Measurements from ENCODE around the gene PHF23.
A peak's percentile ranks its signal among the peaks of the same experiment; 100 is the strongest.

The PHF23 gene

DNA sequence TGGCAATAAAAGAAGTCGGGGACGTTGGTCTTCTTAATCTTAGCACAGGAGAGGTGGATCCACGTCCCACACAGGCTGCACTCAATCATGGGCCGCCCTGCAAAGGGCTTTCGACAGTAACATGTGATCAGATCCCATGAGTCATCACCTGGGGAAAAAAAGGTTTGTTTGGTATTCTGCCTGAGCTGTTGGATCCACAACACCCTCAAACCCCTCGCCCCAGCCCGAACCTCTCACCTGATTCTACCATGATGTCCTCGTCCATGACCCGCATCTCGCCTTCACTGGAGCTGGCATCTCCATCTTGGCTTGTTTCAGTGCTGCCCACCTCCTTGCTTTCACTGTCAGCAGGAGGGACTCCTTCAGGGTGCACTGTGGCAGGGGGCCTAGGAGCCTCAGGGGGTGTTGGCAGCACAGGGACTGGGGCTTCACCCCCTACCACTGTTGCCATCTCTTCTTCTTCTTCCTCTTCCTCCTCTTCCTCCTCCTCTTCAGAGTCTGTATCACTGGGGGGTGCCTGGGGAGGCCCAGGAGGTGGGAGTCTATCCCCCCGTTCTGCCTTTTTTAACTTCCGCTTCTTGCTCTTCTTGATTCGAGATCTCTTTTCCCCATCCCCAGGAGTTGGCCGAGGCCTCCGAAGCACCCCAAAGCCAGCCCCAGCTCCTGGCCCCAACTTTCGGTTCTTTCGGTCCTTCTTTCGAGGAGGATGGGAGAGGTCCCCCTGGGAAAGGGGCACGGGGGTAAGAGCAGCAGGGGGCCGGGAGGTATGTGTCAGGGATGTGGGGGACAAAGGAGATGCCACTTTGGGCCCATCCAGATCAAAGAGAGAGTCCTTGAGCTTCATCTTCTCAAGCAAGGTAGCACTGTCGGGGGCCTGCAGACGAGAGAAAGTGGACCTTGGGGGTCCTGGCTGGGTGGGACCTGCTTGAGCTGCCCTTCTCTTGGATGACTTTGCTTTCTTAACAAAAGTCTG, 3.3 kb downstream of the PHF23 start:
- Mint-ChIP-seq H3K4me1 (ENCODE audit: low read depth) (peaks cover 69% of the 10 kb centered on the region), H3K27me3 (no peaks in the 10 kb centered on the region), H3K9me3 (no peaks in the 10 kb centered on the region), H3K4me3 (peak overlapping the region; percentile 95), H3K36me3 (ENCODE audit: low read depth) (peaks cover 46% of the 10 kb centered on the region), H3K27ac (peak overlapping the region; percentile 70)

DNA sequence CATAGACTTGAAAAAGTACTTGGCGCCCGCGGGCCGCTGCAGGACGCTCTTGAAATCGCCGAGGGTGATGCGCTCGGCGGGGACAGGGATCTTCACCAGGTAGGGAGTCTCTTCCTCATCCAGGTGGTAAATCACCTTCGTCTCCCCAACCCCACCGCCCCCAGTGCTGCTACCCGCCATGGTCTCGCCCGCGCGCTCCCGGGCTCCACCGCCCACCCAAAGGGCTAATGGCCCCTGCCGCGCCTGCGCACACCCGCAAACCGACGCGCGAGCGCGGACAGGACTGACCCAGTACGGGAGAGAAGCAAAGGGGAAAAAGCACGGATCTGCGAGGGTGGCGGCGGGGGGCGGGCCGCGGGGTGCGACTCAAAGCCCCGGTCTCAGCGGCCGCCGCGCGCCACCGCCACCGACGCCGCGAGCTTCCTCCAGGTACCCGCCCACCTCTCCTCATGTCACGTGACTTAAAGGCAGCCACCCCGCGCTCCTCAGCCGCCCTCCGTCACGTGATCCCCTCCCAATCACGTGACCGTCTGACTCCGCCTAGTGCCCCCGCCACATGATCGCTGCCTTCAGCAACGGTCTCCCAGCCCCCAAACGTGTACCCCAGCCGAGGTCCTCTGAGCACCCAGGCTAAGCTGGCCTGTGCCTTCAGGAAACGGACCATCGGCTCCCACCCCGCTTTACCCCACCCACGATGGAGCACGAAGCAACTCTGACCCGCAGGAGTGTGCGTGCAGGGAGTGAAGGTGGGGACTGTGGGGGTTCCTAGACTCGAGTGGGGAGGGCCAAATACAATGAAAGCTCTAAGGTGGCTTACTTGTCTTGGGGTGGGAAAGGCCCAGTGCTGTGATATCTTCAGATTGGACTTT, 4.9 kb downstream of the PHF23 start, which contains the start of gene DVL2:
TSS of gene DVL2 (minus strand) at position 435 of the 869 bp plus-strand sequence. CDS start at position 180, 255 bp downstream.
- Mint-ChIP-seq H3K9me3 (no peaks in the 10 kb centered on the region), H3K27me3 (no peaks in the 10 kb centered on the region), H3K4me1 (ENCODE audit: low read depth) (peaks cover 55% of the 10 kb centered on the region), H3K4me3 (peak within 1 kb of the TSS; percentile 95), H3K36me3 (ENCODE audit: low read depth) (peaks cover 43% of the 10 kb centered on the region), H3K27ac (peak within 1 kb of the TSS; percentile 92)

GRCh38 chr17:7233701-7234082, 5.6 kb downstream of the PHF23 start:
- Mint-ChIP-seq H3K9me3 (no peaks in the 10 kb centered on the region), H3K27ac (peak overlapping the region; percentile 92), H3K27me3 (no peaks in the 10 kb centered on the region), H3K4me1 (ENCODE audit: low read depth) (peaks cover 61% of the 10 kb centered on the region), H3K4me3 (peak overlapping the region; percentile 95), H3K36me3 (ENCODE audit: low read depth) (peaks cover 49% of the 10 kb centered on the region)

DNA sequence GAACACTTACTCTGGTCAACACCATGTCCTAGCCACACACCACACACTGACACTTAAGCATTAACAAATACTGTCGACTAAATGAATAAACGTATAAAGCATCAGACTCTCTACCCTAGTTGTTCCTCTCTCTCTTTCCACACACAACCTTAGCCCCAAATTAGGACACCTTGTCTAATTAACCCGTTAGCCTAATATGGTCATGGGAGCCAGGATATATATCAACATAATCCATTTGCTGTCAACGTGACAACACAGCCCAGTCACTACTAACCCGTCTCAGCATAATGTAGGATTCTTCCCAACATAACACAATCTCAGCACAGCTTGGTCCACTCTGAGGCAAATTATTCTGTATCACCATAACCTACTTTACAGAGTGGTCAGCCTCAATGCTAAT, 7.1 kb downstream of the PHF23 start:
- no peaks in the 10 kb centered on the region for H3K27me3 Mint-ChIP-seq
- no peaks in the 10 kb centered on the region for H3K9me3 Mint-ChIP-seq
- peak overlapping the region; percentile 95 for H3K4me3 Mint-ChIP-seq
- peaks cover 66% of the 10 kb centered on the region for H3K4me1 Mint-ChIP-seq (ENCODE audit: low read depth)
- H3K27ac Mint-ChIP-seq, result peak overlapping the region; percentile 28
- peaks cover 56% of the 10 kb centered on the region for H3K36me3 Mint-ChIP-seq (ENCODE audit: low read depth)

DNA sequence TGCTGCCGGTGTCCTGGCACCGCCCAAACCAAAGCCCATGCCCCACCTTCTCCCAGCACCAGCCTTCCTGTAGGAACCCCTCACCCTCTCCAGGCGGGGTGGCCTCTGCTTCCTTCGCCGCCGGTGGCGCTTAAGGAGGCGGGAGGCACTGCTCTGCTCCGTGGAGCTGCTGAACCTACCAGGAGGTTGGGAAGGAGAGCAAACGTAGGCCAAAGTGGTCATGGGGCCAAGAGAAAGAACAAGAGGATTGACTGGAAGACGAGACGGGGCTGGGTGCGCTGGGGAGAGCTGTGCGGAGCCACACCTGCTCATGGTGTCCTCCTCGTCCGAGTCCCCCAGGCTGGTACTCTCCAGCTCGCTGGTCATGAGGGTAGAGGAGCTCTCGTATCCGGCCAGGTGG, 9.8 kb downstream of the PHF23 start:
- no peaks in the 10 kb centered on the region for H3K9me3 Mint-ChIP-seq
- H3K4me1 Mint-ChIP-seq (ENCODE audit: low read depth), result peaks cover 40% of the 10 kb centered on the region
- H3K27me3 Mint-ChIP-seq, result no peaks in the 10 kb centered on the region
- H3K4me3 Mint-ChIP-seq, result no peak overlapping the region
- H3K27ac Mint-ChIP-seq, result no peak overlapping the region
- H3K36me3 Mint-ChIP-seq (ENCODE audit: low read depth), result peaks cover 40% of the 10 kb centered on the region

DNA sequence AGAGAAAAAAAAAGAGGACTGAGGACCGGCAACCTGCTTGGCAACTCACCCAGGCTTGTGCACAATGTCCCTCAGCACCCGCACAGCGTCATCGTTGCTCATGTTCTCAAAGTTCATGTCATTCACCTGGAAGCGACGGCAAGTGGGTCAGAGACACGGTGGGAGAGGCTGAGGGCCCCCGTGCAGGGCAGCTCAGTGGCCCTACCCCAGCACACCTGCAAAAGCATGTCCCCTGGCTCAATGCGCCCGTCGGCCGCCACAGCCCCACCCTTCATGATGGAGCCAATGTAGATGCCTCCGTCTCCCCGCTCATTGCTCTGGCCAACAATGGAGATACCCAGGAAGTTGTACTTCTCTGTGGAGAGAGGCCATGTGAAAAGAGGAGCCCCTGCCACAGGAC, 10.3 kb downstream of the PHF23 start:
- H3K9me3 Mint-ChIP-seq, result no peaks in the 10 kb centered on the region
- H3K4me3 Mint-ChIP-seq, result no peak overlapping the region
- no peak overlapping the region for H3K27ac Mint-ChIP-seq
- no peaks in the 10 kb centered on the region for H3K27me3 Mint-ChIP-seq
- peaks cover 40% of the 10 kb centered on the region for H3K36me3 Mint-ChIP-seq (ENCODE audit: low read depth)
- H3K4me1 Mint-ChIP-seq (ENCODE audit: low read depth), result peaks cover 36% of the 10 kb centered on the region

GRCh38 chr17:7226721-7227710, 12.2 kb downstream of the PHF23 start:
- H3K36me3 Mint-ChIP-seq (ENCODE audit: low read depth), result peaks cover 40% of the 10 kb centered on the region

GRCh38 chr17:7225711-7226331, 13.4 kb downstream of the PHF23 start:
- Mint-ChIP-seq H3K4me1 (ENCODE audit: low read depth) (peaks cover 21% of the 10 kb centered on the region), H3K9me3 (no peaks in the 10 kb centered on the region), H3K27ac (no peak overlapping the region), H3K27me3 (no peaks in the 10 kb centered on the region), H3K4me3 (no peak overlapping the region), H3K36me3 (ENCODE audit: low read depth) (peaks cover 38% of the 10 kb centered on the region)

More at GRCh38 chr17:7226721-7227710, 12.2 kb downstream of the PHF23 start:
- Mint-ChIP-seq H3K4me1 (ENCODE audit: low read depth) (peaks cover 19% of the 10 kb centered on the region), H3K27ac (no peak overlapping the region), H3K9me3 (no peaks in the 10 kb centered on the region), H3K4me3 (no peak overlapping the region), H3K27me3 (no peaks in the 10 kb centered on the region)

DNA sequence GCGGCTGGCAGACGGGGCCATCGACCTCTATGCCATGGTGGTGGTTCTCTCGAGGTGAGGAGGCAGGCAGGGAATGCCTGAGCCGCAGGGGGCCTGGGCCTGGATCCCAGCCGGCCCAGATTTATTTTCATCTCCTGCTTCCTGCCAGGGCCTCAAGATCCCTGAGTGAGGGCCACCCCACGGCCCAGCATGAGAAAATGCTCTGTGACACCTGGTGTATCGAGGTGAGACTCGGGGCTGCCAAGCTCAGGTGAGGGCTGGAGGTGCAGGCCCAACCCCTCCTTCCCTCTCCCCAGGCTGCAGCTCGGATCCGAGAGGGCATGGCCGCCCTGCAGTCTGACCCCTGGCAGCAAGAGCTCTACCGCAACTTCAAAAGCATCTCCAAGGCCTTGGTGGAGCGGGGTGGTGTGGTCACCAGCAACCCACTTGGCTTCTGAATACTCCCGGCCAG, 14.6 kb downstream of the PHF23 start:
- Mint-ChIP-seq H3K9me3 (no peaks in the 10 kb centered on the region), H3K27me3 (no peaks in the 10 kb centered on the region), H3K27ac (no peak overlapping the region), H3K4me1 (ENCODE audit: low read depth) (peaks cover 28% of the 10 kb centered on the region), H3K4me3 (no peak overlapping the region), H3K36me3 (ENCODE audit: low read depth) (peaks cover 38% of the 10 kb centered on the region)

DNA sequence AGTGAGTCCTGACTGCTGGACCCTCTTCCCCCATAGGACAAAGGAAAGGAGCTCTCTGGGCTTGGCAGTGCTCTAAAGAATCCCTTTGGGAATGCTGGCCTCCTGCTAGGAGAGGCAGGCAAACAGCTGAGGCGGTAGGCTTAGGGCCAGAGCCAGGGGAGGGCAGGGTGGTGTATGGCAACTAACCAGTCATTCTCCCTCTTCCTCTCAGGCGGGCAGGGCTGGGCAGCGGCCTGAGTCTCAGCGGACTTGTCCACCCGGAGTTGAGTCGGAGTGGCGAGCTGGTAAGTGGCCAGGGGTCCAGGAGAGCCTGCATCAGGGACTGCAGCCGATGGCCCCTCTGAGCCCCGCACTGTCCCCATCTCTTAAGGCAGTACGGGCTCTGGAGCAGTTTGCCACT, 15.1 kb downstream of the PHF23 start:
- no peak overlapping the region for H3K4me3 Mint-ChIP-seq
- no peak overlapping the region for H3K27ac Mint-ChIP-seq

DNA sequence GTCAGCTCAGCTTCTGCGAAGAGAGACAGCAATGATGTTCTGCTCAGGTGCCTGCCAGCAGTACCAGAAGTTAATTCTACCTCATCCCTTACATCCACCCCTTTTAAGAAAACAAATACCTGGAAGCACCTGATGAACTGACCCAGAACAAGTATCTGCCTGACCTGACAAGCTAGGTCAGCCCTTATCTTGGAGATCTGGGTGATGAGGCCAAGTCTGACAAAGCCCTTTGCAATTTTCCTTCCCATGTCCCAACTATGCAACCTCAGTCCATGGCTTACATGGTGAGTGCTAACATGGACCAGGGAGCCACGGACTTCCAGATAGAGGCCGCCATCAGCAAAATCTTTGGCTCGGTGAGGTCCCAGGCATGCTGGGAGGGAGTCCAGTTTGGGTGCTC, 15.9 kb downstream of the PHF23 start:
- Mint-ChIP-seq H3K27me3 (no peaks in the 10 kb centered on the region), H3K36me3 (ENCODE audit: low read depth) (peaks cover 26% of the 10 kb centered on the region), H3K4me3 (no peak overlapping the region), H3K9me3 (no peaks in the 10 kb centered on the region), H3K27ac (no peak overlapping the region), H3K4me1 (ENCODE audit: low read depth) (peaks cover 33% of the 10 kb centered on the region)

More for the DNA sequence above, 15.1 kb downstream of the PHF23 start:
- peaks cover 33% of the 10 kb centered on the region for H3K4me1 Mint-ChIP-seq (ENCODE audit: low read depth)
- no peaks in the 10 kb centered on the region for H3K27me3 Mint-ChIP-seq
- H3K9me3 Mint-ChIP-seq, result no peaks in the 10 kb centered on the region
- H3K36me3 Mint-ChIP-seq (ENCODE audit: low read depth), result peaks cover 33% of the 10 kb centered on the region

GRCh38 chr17:7222972-7223292, 16.3 kb downstream of the PHF23 start:
- peaks cover 22% of the 10 kb centered on the region for H3K36me3 Mint-ChIP-seq (ENCODE audit: low read depth)
- H3K4me1 Mint-ChIP-seq (ENCODE audit: low read depth), result peaks cover 33% of the 10 kb centered on the region
- no peaks in the 10 kb centered on the region for H3K27me3 Mint-ChIP-seq
- no peak overlapping the region for H3K4me3 Mint-ChIP-seq
- H3K27ac Mint-ChIP-seq, result no peak overlapping the region
- H3K9me3 Mint-ChIP-seq, result no peaks in the 10 kb centered on the region

DNA sequence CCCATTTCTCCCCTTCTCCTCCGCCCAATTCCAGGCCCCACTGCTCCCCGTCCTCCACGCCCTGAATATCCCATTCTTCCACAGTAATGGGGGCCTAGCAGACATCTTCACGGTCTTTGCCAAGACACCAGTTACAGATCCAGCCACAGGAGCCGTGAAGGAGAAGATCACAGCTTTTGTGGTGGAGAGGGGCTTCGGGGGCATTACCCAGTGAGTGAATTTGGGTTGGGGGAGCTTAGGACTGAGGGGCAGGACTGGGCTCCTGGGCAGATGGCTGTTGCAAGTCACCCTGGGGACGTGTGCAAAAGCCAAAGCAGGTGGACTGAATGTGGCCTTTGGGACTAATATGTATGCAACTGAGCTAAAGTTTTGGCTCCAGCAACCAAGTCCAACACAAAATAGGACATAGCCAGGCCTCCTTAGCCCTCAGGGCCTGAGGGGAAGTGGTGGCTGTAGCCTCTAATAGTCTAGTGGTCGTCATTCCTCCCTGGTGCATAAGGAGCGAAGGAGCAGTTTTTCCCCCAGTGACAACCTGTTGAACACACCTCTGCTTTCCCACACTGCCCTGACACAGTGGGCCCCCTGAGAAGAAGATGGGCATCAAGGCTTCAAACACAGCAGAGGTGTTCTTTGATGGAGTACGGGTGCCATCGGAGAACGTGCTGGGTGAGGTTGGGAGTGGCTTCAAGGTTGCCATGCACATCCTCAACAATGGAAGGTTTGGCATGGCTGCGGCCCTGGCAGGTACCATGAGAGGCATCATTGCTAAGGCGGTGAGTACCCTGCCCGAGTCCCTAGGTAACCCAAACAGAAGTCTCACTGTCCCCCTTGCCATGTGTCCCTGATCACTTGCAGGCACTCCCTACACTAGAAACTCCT, 16.9 kb downstream of the PHF23 start:
- no peaks in the 10 kb centered on the region for H3K27me3 Mint-ChIP-seq
- H3K4me3 Mint-ChIP-seq, result no peak overlapping the region
- peaks cover 36% of the 10 kb centered on the region for H3K4me1 Mint-ChIP-seq (ENCODE audit: low read depth)
- H3K36me3 Mint-ChIP-seq (ENCODE audit: low read depth), result peaks cover 19% of the 10 kb centered on the region
- H3K9me3 Mint-ChIP-seq, result no peaks in the 10 kb centered on the region
- no peak overlapping the region for H3K27ac Mint-ChIP-seq
